A549 (cell line): ENCODE measurements around the gene RUNX1. TPM values are rescaled to one million over a fixed set of nuclear protein-coding genes. Genes with fewer than 3 reads are reported as not detected.

Experiments used
- ATAC-seq, 2 experiments: fragments of 200-7000 bp in 1 of 2; fragments of >200 bp in 1 of 2; cut with Nextera tagmentation in 1 of 2; cut with Tn5 transposase in 1 of 2; 3 replicates each; pipeline versions ENCODE4 v1.8.0 to v1.9.1; 2018 to 2020; ENCODE audit warnings: mild to moderate bottlenecking in 1 of 2, moderate library complexity in 1 of 2
- CTCF ChIA-PET: fragments of 300-600 bp; sonication (Branson Sonifier 250); formaldehyde crosslinking; extraction: SDS; loops from one replicate; lab custom pipeline; 2021; ENCODE audit warnings: antibody characterized with exemption, inconsistent platforms; lab: Yijun Ruan, JAX
- POLR2A ChIA-PET: fragments of 350-600 bp; formaldehyde crosslinking; extraction: SDS; loops from one replicate; lab custom pipeline; 2021; ENCODE audit warnings: antibody characterized with exemption, inconsistent platforms; lab: Yijun Ruan, JAX
- DNase-seq, 2 experiments: peaks; one replicate each; pipeline versions ENCODE4 v3.0.0 to v3.0.0-alpha.2; 2011 to 2016; ENCODE audit warnings: low read depth in 1 of 2, low spot score in 1 of 2
- FAIRE-seq: peaks from 2 replicates; lab custom pipeline; 2011; peaks lifted over from hg19 to GRCh38; lab: Jason Lieb, UNC
- H3K27ac ChIP-seq, 2 experiments: fragments of >200 bp; sonication (Bioruptor Twin); formaldehyde crosslinking; 3 replicates each; pipeline ENCODE4 v1.5.1; 2016 to 2017
- H3K4me1 ChIP-seq: fragments of >200 bp; sonication (Bioruptor Twin); formaldehyde crosslinking; 3 replicates; pipeline ENCODE4 v1.6.1; 2016
- H3K4me2 ChIP-seq: fragments of >200 bp; sonication (Bioruptor Twin); formaldehyde crosslinking; 3 replicates; pipeline ENCODE4 v1.6.1; 2016
- H3K4me3 ChIP-seq: fragments of >200 bp; sonication (Bioruptor Twin); formaldehyde crosslinking; 3 replicates; pipeline ENCODE4 v1.5.1; 2016
- H3K9me3 ChIP-seq: fragments of >200 bp; sonication (Bioruptor Twin); formaldehyde crosslinking; 3 replicates; pipeline ENCODE4 v1.6.1; 2016
- CEBPB ChIP-seq, 2 experiments: fragments of >200 bp in 1 of 2; sonication (Bioruptor Twin) in 1 of 2; formaldehyde crosslinking in 1 of 2; IDR thresholded peaks; 2 replicates each; pipeline ENCODE4 v1.6.1; 2012 to 2016
- EHMT2 ChIP-seq: fragments of 200-600 bp; sonication (generic); IDR thresholded peaks from 2 replicates; pipeline ENCODE4 v1.6.1; 2016; ENCODE audit warnings: antibody characterized with exemption, low read depth, mild to moderate bottlenecking, moderate library complexity
- EP300 ChIP-seq, 2 experiments: fragments of >200 bp; sonication (Bioruptor Twin); formaldehyde crosslinking; IDR thresholded peaks; 2 replicates in 1 of 2; 3 replicates in 1 of 2; pipeline ENCODE4 v1.6.1; 2016 to 2017
- ESRRA ChIP-seq: fragments of 150-350 bp; IDR thresholded peaks from 2 replicates; pipeline ENCODE4 v1.6.1; 2014; ENCODE audit warnings: mild to moderate bottlenecking, low read length, borderline replicate concordance
- FOSL2 ChIP-seq, 2 experiments: fragments of 450-650 bp in 1 of 2; fragments of >200 bp in 1 of 2; sonication (Bioruptor Twin) in 1 of 2; formaldehyde crosslinking; IDR thresholded peaks; 2 replicates each; pipeline versions ENCODE4 v1.5.0 to v1.6.1; 2016 to 2020; ENCODE audit warnings: mild to moderate bottlenecking in 1 of 2, moderate library complexity in 1 of 2
- HDAC2 ChIP-seq: fragments of 200-600 bp; sonication (generic); IDR thresholded peaks from 2 replicates; pipeline ENCODE4 v1.6.1; 2016
- JUNB ChIP-seq: fragments of >200 bp; sonication (Bioruptor Twin); formaldehyde crosslinking; IDR thresholded peaks from 2 replicates; pipeline ENCODE4 v1.6.1; 2016
- KDM1A ChIP-seq: fragments of 200-600 bp; sonication (generic); IDR thresholded peaks from 2 replicates; pipeline ENCODE4 v1.6.1; 2016; ENCODE audit warnings: low read depth, mild to moderate bottlenecking
- KDM5A ChIP-seq: fragments of 200-600 bp; sonication (generic); IDR thresholded peaks from 2 replicates; pipeline ENCODE4 v1.6.1; 2016; ENCODE audit warnings: antibody characterized with exemption, mild to moderate bottlenecking
- MYC ChIP-seq: IDR thresholded peaks from 2 replicates; pipeline ENCODE4 v1.6.1; 2012; ENCODE audit warnings: mild to moderate bottlenecking, inconsistent platforms, low read length, improper control_type of control experiment, borderline replicate concordance
- NFE2L2 ChIP-seq: fragments of 150-350 bp; conservative IDR thresholded peaks from 2 replicates; pipeline ENCODE4 v1.6.1; 2014; ENCODE audit warnings: low read length
- NPAS2 ChIP-seq: fragments of 250-450 bp; sonication (Bioruptor Pico); IDR thresholded peaks from 2 replicates; pipeline ENCODE4 v1.8.0; 2022; ENCODE audit warnings: mild to moderate bottlenecking, moderate library complexity, borderline replicate concordance
- NR3C1 ChIP-seq: fragments of >200 bp; sonication (Bioruptor Twin); formaldehyde crosslinking; IDR thresholded peaks from 3 replicates; pipeline ENCODE4 v1.6.1; 2017
- PHF8 ChIP-seq: fragments of 200-600 bp; sonication (generic); IDR thresholded peaks from 2 replicates; pipeline ENCODE4 v1.6.1; 2016; ENCODE audit warnings: low read depth, mild to moderate bottlenecking, antibody characterized with exemption, moderate library complexity, borderline replicate concordance
- RAD21 ChIP-seq, 2 experiments: fragments of >200 bp in 1 of 2; sonication (Bioruptor Twin) in 1 of 2; formaldehyde crosslinking in 1 of 2; IDR thresholded peaks in 1 of 2; conservative IDR thresholded peaks in 1 of 2; 2 replicates in 1 of 2; 3 replicates in 1 of 2; pipeline ENCODE4 v1.6.1; 2012 to 2018; ENCODE audit warnings: inconsistent platforms in 1 of 2
- RARB ChIP-seq: fragments of 250-450 bp; sonication (Bioruptor Pico); IDR thresholded peaks from 2 replicates; pipeline ENCODE4 v1.8.0; 2021; ENCODE audit warnings: mild to moderate bottlenecking, moderate library complexity
- RFX5 ChIP-seq: fragments of 450-650 bp; IDR thresholded peaks from 2 replicates; pipeline ENCODE4 v1.7.1; 2014; ENCODE audit warnings: antibody characterized with exemption, mild to moderate bottlenecking, moderate library complexity
- RNF2 ChIP-seq: fragments of 200-600 bp; sonication (generic); IDR thresholded peaks from 2 replicates; pipeline ENCODE4 v1.6.1; 2016; ENCODE audit warnings: low read depth, mild to moderate bottlenecking, antibody characterized with exemption, moderate library complexity, borderline replicate concordance
- SREBF2 ChIP-seq: fragments of 450-650 bp; IDR thresholded peaks from 2 replicates; pipeline ENCODE4 v1.6.1; 2014; ENCODE audit warnings: mild to moderate bottlenecking, moderate library complexity
- TFCP2L1 ChIP-seq: fragments of 250-450 bp; sonication (Bioruptor Pico); IDR thresholded peaks from 2 replicates; pipeline ENCODE4 v1.5.0; 2021; ENCODE audit warnings: mild to moderate bottlenecking
- TP53 ChIP-seq: fragments of 250-450 bp; sonication (Bioruptor Pico); IDR thresholded peaks from 2 replicates; pipeline ENCODE4 v1.5.0; 2021; ENCODE audit warnings: mild to moderate bottlenecking, moderate library complexity
- ZFP36 ChIP-seq: fragments of 450-650 bp; IDR thresholded peaks from 2 replicates; pipeline ENCODE4 v1.6.1; 2014; ENCODE audit warnings: borderline replicate concordance; ENCODE audit not compliant: partially characterized antibody
- WGBS: methylation state at CpG from one replicate; pipeline ENCODE4 v1.1.6; 2017; ENCODE audit errors: missing lambda C conversion rate; 5-methylcytosine and 5-hydroxymethylcytosine counted together
- polyA plus RNA-seq, 4 experiments: library from polyadenylated mRNA; depleted of rRNA in 3 of 4; stranded (reverse); fragments of >200 nt; fragmentation: RNase III in 1 of 4; extraction: RNeasy Plus Mini Kit Qiagen cat#74134 plus additional on column Dnase treatment in 1 of 4; gene quantifications; 2 replicates in 3 of 4; 3 replicates in 1 of 4; pipeline ENCODE4 v1.2.3, GENCODE V29; 2011 to 2017
- TF ChIP-seq, protein P1 (sequence below): IDR thresholded peaks from 2 replicates; pipeline ENCODE4 v1.6.1; 2012
- TF ChIP-seq, protein P2 (sequence below): IDR thresholded peaks from 2 replicates; pipeline ENCODE4 v1.6.1; 2012
- TF ChIP-seq, protein P3 (sequence below): fragments of 250-450 bp; sonication (Bioruptor Pico); IDR thresholded peaks from 2 replicates; pipeline ENCODE4 v1.5.0; 2021; ENCODE audit warnings: mild to moderate bottlenecking, moderate library complexity, borderline replicate concordance
- TF ChIP-seq, protein P4 (sequence below): fragments of 250-450 bp; sonication (Bioruptor Pico); IDR thresholded peaks from 2 replicates; pipeline ENCODE4 v1.5.0; 2020; ENCODE audit warnings: low read depth, mild to moderate bottlenecking, moderate library complexity

RUNX1 gene
- polyA plus RNA-seq, 2 of the 4 experiments (the other 2 are of a cell fraction) = 5.5 TPM

DNA sequence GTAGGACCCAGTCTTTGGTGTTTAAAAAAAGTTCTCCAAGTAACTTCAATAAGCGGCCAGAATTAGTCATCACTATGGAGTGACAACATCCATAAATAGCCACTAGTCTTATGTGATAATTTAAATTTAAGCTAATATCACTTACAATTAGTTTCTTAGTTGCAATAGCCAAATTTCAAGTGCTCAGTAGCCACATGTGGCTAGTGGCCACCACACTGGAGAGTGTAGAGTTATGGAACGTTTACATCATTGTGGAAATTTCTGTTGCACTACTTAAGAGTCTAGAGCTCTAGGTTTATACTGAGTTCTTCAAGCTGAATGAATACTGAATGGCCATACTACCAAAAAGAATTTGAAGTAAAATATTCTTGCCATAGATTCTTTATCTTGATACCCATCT lies 121.1 kb downstream of the RUNX1 start:
- 51% methylated on average over 2 of the region's 2 CpGs for WGBS
- Histone ChIP-seq H3K9me3 (no peaks in the 10 kb centered on the region), H3K4me2 (no peak overlapping the region), H3K27ac (no peak overlapping the region), H3K4me3 (no peak overlapping the region), H3K4me1 (peaks cover 4% of the 10 kb centered on the region; the same call in 1 of the 3 replicates)
- FAIRE-seq (no peak), DNase-seq (no peak), ATAC-seq (no peak)
- TF ChIP-seq JUNB = no peak
- TF ChIP-seq FOSL2 (IDR thresholded peaks at IDR 0.05) = no peak
- no peak for TF ChIP-seq FOSL2 (CRISPR knock-in tag; IDR thresholded peaks at IDR 0.05)
- no peak for TF ChIP-seq KDM5A
- TF ChIP-seq HDAC2 = no peak
- no peak for TF ChIP-seq RNF2
- TF ChIP-seq ZFP36 = no peak
- TF ChIP-seq, protein P1, sequence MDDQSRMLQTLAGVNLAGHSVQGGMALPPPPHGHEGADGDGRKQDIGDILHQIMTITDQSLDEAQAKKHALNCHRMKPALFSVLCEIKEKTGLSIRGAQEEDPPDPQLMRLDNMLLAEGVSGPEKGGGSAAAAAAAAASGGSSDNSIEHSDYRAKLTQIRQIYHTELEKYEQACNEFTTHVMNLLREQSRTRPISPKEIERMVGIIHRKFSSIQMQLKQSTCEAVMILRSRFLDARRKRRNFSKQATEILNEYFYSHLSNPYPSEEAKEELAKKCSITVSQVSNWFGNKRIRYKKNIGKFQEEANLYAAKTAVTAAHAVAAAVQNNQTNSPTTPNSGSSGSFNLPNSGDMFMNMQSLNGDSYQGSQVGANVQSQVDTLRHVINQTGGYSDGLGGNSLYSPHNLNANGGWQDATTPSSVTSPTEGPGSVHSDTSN = no peak
- no peak for TF ChIP-seq NPAS2 (CRISPR knock-in tag)
- no peak for TF ChIP-seq EHMT2
- TF ChIP-seq TP53 (CRISPR knock-in tag) = no peak
- no peak for TF ChIP-seq ESRRA
- no peak for TF ChIP-seq MYC
- TF ChIP-seq, protein P2, sequence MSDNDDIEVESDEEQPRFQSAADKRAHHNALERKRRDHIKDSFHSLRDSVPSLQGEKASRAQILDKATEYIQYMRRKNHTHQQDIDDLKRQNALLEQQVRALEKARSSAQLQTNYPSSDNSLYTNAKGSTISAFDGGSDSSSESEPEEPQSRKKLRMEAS = no peak
- TF ChIP-seq TFCP2L1 (CRISPR knock-in tag) = no peak
- TF ChIP-seq, protein P3, sequence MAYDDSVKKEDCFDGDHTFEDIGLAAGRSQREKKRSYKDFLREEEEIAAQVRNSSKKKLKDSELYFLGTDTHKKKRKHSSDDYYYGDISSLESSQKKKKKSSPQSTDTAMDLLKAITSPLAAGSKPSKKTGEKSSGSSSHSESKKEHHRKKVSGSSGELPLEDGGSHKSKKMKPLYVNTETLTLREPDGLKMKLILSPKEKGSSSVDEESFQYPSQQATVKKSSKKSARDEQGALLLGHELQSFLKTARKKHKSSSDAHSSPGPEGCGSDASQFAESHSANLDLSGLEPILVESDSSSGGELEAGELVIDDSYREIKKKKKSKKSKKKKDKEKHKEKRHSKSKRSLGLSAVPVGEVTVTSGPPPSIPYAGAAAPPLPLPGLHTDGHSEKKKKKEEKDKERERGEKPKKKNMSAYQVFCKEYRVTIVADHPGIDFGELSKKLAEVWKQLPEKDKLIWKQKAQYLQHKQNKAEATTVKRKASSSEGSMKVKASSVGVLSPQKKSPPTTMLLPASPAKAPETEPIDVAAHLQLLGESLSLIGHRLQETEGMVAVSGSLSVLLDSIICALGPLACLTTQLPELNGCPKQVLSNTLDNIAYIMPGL (CRISPR knock-in tag) = no peak
- no peak for TF ChIP-seq NFE2L2
- ChIA-PET CTCF (no interaction called here), POLR2A (no interaction called here)

DNA sequence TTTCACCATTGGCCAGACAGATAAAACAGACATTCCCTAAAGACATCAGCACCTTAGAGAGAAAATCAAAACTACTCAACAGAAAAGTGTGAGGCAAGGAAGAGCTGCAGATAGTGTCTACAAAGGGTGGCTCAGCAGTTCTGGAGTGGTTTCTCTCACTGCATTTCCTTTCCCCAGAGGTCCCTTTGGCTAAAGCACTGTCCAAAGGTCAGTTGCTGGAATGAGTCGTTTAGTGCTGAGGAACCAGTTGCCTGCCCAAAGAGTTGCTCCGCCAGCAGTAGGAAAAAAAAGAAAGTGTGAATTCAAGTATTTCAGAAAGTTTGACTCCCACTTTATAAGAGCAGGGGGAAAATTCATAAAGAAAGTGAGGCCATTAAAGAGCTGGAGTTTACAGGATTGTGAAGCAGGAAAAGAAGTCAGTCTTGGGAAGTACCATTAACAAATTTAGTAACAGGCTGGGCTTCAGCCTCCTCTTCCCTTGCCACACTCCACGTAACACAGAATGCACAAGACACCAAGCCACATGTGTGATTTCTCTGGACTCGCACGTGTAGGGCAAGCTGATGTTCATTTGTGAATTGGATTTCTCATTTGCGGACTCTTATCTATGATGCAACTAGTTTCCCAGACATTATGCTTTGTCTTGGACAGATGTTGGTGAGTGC lies 122.2 kb downstream of the RUNX1 start:
- WGBS = 68% methylated on average over 6 of the region's 6 CpGs
- FAIRE-seq (no peak), DNase-seq (peak in 1 of 2 experiments; percentile 33), ATAC-seq (peak; percentile 47 to 51; a peak in 3 of 6 replicates)
- POLR2A ChIA-PET = no interaction called here
- CTCF ChIA-PET = no interaction called here
- Histone ChIP-seq H3K4me3 (no peak overlapping the region), H3K9me3 (no peaks in the 10 kb centered on the region), H3K4me2 (peak overlapping the region; percentile 29; the same call in 2 of the 3 replicates), H3K27ac (peak overlapping the region in 1 of 2 experiments; percentile 4; a peak in 2 of 6 replicates), H3K4me1 (peaks cover 4% of the 10 kb centered on the region; the same call in 1 of the 3 replicates)
- no peak for TF ChIP-seq NR3C1
- no peak for TF ChIP-seq TP53 (CRISPR knock-in tag)
- no peak for TF ChIP-seq RFX5
- TF ChIP-seq SREBF2 = no peak
- TF ChIP-seq TFCP2L1 (CRISPR knock-in tag) = no peak
- TF ChIP-seq EP300 (IDR thresholded peaks at IDR 0.05) = no peak
- TF ChIP-seq, protein P3 (CRISPR knock-in tag) = no peak
- TF ChIP-seq KDM1A = no peak
- no peak for TF ChIP-seq CEBPB (IDR thresholded peaks at IDR 0.05)
- TF ChIP-seq NPAS2 (CRISPR knock-in tag) = no peak
- TF ChIP-seq, protein P2 = no peak
- TF ChIP-seq, protein P4, sequence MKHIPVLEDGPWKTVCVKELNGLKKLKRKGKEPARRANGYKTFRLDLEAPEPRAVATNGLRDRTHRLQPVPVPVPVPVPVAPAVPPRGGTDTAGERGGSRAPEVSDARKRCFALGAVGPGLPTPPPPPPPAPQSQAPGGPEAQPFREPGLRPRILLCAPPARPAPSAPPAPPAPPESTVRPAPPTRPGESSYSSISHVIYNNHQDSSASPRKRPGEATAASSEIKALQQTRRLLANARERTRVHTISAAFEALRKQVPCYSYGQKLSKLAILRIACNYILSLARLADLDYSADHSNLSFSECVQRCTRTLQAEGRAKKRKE = no peak
- TF ChIP-seq PHF8 = no peak
- TF ChIP-seq RARB (CRISPR knock-in tag) = no peak
- TF ChIP-seq RAD21 (conservative IDR thresholded peaks at IDR 0.05 in 1 of 2, IDR thresholded peaks at IDR 0.05 in 1 of 2) = no peak
